HUES64 (cell line): ENCODE measurements around the gene HMG20A.
A peak's percentile ranks its signal among the peaks of the same experiment; 100 is the strongest.

Experiments used
- H3K27ac ChIP-seq: 2 replicates; pipeline ENCODE4 v1.7.0; 2013; ENCODE audit warnings: low read depth, low read length, inconsistent platforms
- H3K27me3 ChIP-seq: 2 replicates; pipeline ENCODE4 v1.6.1; 2013; ENCODE audit warnings: mild to moderate bottlenecking, low read length; ENCODE audit not compliant: insufficient read depth
- H3K36me3 ChIP-seq: 2 replicates; pipeline ENCODE4 v1.6.1; 2013; ENCODE audit warnings: mild to moderate bottlenecking, low read length; ENCODE audit not compliant: insufficient read depth
- H3K4me1 ChIP-seq: 2 replicates; pipeline ENCODE4 v1.6.1; 2013; ENCODE audit warnings: mild to moderate bottlenecking, low read length, moderate library complexity; ENCODE audit not compliant: insufficient read depth
- H3K4me3 ChIP-seq: 2 replicates; pipeline ENCODE4 v1.5.1; 2013; ENCODE audit warnings: mild to moderate bottlenecking, low read length, moderate library complexity
- H3K9ac ChIP-seq: 2 replicates; pipeline ENCODE4 v1.6.1; 2013; ENCODE audit warnings: mild to moderate bottlenecking, low read depth, low read length
- H3K9me3 ChIP-seq: 2 replicates; pipeline ENCODE4 v1.6.1; 2013; ENCODE audit warnings: low read depth, low read length; ENCODE audit not compliant: insufficient read depth
- WGBS: fragments of 150-250, 120-280 bp; methylation state at CpG from one replicate; pipeline ENCODE4 v1.1.7; 2013; ENCODE audit warnings: missing lambda C conversion rate; 5-methylcytosine and 5-hydroxymethylcytosine counted together

Gene HMG20A

GRCh38 chr15:77480859-77481633 is 60.4 kb downstream of the HMG20A start:
- H3K4me3 ChIP-seq = no peak overlapping the region
- no peaks in the 10 kb centered on the region for H3K27me3 ChIP-seq
- H3K4me1 ChIP-seq = peaks cover 25% of the 10 kb centered on the region
- H3K36me3 ChIP-seq = peaks cover 57% of the 10 kb centered on the region
- no peaks in the 10 kb centered on the region for H3K9me3 ChIP-seq
- WGBS = 98% methylated on average over 2 of the region's 2 CpGs
- no peak overlapping the region for H3K9ac ChIP-seq
- H3K27ac ChIP-seq = no peak overlapping the region

- peak overlapping the region; percentile 5; the same call in 1 of the 2 replicates for H3K27ac ChIP-seq
- peaks cover 59% of the 10 kb centered on the region for H3K36me3 ChIP-seq
- H3K27me3 ChIP-seq = no peaks in the 10 kb centered on the region
- no peak overlapping the region for H3K4me3 ChIP-seq
- peaks cover 25% of the 10 kb centered on the region for H3K4me1 ChIP-seq
- H3K9ac ChIP-seq = no peak overlapping the region
- H3K9me3 ChIP-seq = no peaks in the 10 kb centered on the region
- WGBS = 75% methylated on average over 1 of the region's 1 CpG
These were observed 61.0 kb downstream of the HMG20A start for GRCh38 chr15:77481670-77482069.

GRCh38 chr15:77482570-77482969 is 61.9 kb downstream of the HMG20A start:
- Histone ChIP-seq H3K36me3 (peaks cover 53% of the 10 kb centered on the region), H3K9me3 (no peaks in the 10 kb centered on the region), H3K4me3 (no peak overlapping the region), H3K27me3 (no peaks in the 10 kb centered on the region), H3K9ac (no peak overlapping the region), H3K27ac (peak overlapping the region; percentile 59; the same call in 1 of the 2 replicates), H3K4me1 (peaks cover 28% of the 10 kb centered on the region)
- WGBS = 83% methylated on average over 2 of the region's 2 CpGs

- H3K9ac ChIP-seq = 0 out of 2 replicates have a peak overlapping the region, but pooled peaks have one; percentile 10
- no peak overlapping the region for H3K4me3 ChIP-seq
- H3K4me1 ChIP-seq = peaks cover 30% of the 10 kb centered on the region
- no peaks in the 10 kb centered on the region for H3K27me3 ChIP-seq
- 30% methylated on average over 1 of the region's 1 CpG for WGBS
- peak overlapping the region; percentile 59; the same call in 1 of the 2 replicates for H3K27ac ChIP-seq
- peaks cover 42% of the 10 kb centered on the region for H3K36me3 ChIP-seq
- H3K9me3 ChIP-seq = no peaks in the 10 kb centered on the region
These were observed 62.9 kb downstream of the HMG20A start for GRCh38 chr15:77483425-77484140.

- Histone ChIP-seq H3K36me3 (peaks cover 28% of the 10 kb centered on the region), H3K9me3 (no peaks in the 10 kb centered on the region), H3K27me3 (no peaks in the 10 kb centered on the region), H3K27ac (no peak overlapping the region), H3K4me1 (peaks cover 30% of the 10 kb centered on the region), H3K4me3 (no peak overlapping the region), H3K9ac (no peak overlapping the region)
These were observed 64.3 kb downstream of the HMG20A start for GRCh38 chr15:77484994-77485393.

GRCh38 chr15:77486542-77487468 is 66.1 kb downstream of the HMG20A start:
- Histone ChIP-seq H3K36me3 (peaks cover 19% of the 10 kb centered on the region), H3K4me3 (no peak overlapping the region), H3K9me3 (no peaks in the 10 kb centered on the region), H3K9ac (no peak overlapping the region), H3K4me1 (peaks cover 27% of the 10 kb centered on the region), H3K27me3 (no peaks in the 10 kb centered on the region), H3K27ac (no peak overlapping the region)
- 93% methylated on average over 7 of the region's 7 CpGs for WGBS

GRCh38 chr15:77487469-77487842 is 66.8 kb downstream of the HMG20A start:
- Histone ChIP-seq H3K4me1 (peaks cover 20% of the 10 kb centered on the region), H3K27ac (no peak overlapping the region), H3K27me3 (no peaks in the 10 kb centered on the region), H3K9ac (no peak overlapping the region), H3K4me3 (no peak overlapping the region), H3K36me3 (peaks cover 19% of the 10 kb centered on the region), H3K9me3 (no peaks in the 10 kb centered on the region)
- WGBS = 94% methylated on average over 2 of the region's 2 CpGs

GRCh38 chr15:77487888-77488287 is 67.2 kb downstream of the HMG20A start:
- peaks cover 16% of the 10 kb centered on the region for H3K4me1 ChIP-seq
- no peak overlapping the region for H3K27ac ChIP-seq
- no peak overlapping the region for H3K9ac ChIP-seq
- peaks cover 19% of the 10 kb centered on the region for H3K36me3 ChIP-seq
- H3K9me3 ChIP-seq = no peaks in the 10 kb centered on the region
- H3K4me3 ChIP-seq = no peak overlapping the region
- no peaks in the 10 kb centered on the region for H3K27me3 ChIP-seq

GRCh38 chr15:77489647-77490046 is 69.0 kb downstream of the HMG20A start:
- no peaks in the 10 kb centered on the region for H3K27me3 ChIP-seq
- H3K9me3 ChIP-seq = no peaks in the 10 kb centered on the region
- no peak overlapping the region for H3K27ac ChIP-seq
- peaks cover 6% of the 10 kb centered on the region; the same call in 1 of the 2 replicates for H3K4me1 ChIP-seq
- no peak overlapping the region for H3K9ac ChIP-seq
- 83% methylated on average over 5 of the region's 5 CpGs for WGBS
- peaks cover 11% of the 10 kb centered on the region for H3K36me3 ChIP-seq
- no peak overlapping the region for H3K4me3 ChIP-seq

GRCh38 chr15:77493324-77493907 is 72.7 kb downstream of the HMG20A start:
- no peak overlapping the region for H3K4me3 ChIP-seq
- H3K27ac ChIP-seq = no peak overlapping the region
- H3K9me3 ChIP-seq = no peaks in the 10 kb centered on the region
- WGBS = 84% methylated on average over 3 of the region's 3 CpGs
- H3K9ac ChIP-seq = no peak overlapping the region
- H3K27me3 ChIP-seq = no peaks in the 10 kb centered on the region
- H3K4me1 ChIP-seq = peaks cover 30% of the 10 kb centered on the region
- no peaks in the 10 kb centered on the region for H3K36me3 ChIP-seq
